Measurements from ENCODE around the gene CCDC167.

The CCDC167 gene

DNA sequence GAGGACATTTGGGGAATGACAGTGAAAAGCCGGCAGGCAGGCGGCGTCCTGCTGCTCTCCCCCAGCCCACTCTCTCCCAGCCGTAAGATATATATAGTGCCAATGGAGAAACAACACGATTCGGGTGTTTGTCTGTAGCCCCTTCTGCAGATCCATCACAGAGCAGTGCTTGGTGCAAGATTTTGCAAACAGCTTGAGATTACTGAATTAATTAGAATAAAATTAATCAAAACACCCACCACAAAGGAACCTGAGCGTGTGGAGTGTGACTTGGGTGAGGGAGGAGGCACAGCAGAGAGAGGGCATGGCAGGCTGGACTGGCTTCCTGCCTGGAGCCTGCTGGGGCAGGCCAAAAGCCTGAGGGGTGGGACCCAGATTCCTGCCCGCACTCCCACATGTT is 28.8 kb upstream of the CCDC167 start:
- TF ChIP-seq, protein P1, sequence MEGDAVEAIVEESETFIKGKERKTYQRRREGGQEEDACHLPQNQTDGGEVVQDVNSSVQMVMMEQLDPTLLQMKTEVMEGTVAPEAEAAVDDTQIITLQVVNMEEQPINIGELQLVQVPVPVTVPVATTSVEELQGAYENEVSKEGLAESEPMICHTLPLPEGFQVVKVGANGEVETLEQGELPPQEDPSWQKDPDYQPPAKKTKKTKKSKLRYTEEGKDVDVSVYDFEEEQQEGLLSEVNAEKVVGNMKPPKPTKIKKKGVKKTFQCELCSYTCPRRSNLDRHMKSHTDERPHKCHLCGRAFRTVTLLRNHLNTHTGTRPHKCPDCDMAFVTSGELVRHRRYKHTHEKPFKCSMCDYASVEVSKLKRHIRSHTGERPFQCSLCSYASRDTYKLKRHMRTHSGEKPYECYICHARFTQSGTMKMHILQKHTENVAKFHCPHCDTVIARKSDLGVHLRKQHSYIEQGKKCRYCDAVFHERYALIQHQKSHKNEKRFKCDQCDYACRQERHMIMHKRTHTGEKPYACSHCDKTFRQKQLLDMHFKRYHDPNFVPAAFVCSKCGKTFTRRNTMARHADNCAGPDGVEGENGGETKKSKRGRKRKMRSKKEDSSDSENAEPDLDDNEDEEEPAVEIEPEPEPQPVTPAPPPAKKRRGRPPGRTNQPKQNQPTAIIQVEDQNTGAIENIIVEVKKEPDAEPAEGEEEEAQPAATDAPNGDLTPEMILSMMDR (IDR thresholded peaks at IDR 0.05) = no peak

DNA sequence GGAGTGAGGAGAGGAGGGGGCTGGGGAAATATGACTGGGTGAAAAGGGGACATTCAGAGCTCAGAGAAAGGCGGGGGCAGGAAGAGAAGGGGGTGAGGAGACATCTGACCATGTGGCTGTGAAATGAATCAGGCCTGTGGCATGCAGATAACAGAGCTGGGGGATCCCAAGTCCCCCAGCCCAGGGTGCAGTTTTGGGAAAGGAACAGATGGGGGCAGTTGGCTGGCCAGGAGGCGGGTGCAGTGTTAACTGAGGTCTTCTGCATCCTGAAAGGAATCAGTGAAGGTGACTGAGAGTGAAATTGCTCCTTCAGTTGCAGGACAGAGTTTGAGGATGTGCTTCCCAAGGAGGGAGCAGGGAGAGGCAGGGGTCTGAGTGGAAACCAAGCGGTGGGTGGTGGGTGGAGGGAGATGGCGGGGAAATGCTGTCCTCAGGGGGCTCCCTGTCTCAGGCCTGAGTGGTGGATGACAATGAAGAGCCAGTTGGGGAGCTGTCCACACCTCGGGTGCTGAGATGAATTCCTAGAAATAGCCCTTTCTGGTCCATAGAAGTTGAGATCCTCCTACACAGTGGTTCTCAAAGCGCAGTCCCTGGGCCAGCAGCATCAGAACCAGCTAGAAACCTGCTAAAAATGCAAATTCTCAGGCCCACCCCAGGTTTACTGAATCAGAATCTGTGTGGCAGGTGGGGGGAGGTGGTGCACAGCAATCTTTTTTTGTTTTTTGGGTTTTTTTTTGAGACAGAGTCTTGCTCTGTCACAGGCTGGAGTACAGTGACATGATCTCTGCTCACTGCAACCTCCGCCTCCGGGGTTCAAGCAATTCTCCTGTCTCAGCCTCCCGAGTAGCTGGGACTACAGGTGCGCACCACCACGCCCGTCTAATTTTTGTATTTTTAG is 26.0 kb upstream of the CCDC167 start:
- TF ChIP-seq, protein P1 (IDR thresholded peaks at IDR 0.05) = no peak

DNA sequence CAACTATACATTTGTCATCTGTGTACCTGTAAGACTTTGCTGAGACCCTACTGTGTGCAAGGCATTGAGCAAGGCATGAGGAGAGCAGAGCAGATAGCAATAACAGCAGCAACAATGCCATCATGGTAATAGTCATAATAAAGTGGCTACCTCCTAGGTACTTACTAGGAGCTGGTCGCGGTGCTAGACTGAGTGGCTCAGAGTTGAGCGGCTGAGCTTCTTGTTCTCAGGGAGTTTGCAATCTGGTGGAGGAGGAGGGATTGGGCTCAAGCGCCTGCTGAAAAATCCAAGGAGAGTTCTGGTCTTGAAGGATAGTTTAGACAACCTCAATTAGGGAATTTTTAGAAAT is 25.3 kb upstream of the CCDC167 start:
- TF ChIP-seq, protein P1 (IDR thresholded peaks at IDR 0.05) = no peak

DNA sequence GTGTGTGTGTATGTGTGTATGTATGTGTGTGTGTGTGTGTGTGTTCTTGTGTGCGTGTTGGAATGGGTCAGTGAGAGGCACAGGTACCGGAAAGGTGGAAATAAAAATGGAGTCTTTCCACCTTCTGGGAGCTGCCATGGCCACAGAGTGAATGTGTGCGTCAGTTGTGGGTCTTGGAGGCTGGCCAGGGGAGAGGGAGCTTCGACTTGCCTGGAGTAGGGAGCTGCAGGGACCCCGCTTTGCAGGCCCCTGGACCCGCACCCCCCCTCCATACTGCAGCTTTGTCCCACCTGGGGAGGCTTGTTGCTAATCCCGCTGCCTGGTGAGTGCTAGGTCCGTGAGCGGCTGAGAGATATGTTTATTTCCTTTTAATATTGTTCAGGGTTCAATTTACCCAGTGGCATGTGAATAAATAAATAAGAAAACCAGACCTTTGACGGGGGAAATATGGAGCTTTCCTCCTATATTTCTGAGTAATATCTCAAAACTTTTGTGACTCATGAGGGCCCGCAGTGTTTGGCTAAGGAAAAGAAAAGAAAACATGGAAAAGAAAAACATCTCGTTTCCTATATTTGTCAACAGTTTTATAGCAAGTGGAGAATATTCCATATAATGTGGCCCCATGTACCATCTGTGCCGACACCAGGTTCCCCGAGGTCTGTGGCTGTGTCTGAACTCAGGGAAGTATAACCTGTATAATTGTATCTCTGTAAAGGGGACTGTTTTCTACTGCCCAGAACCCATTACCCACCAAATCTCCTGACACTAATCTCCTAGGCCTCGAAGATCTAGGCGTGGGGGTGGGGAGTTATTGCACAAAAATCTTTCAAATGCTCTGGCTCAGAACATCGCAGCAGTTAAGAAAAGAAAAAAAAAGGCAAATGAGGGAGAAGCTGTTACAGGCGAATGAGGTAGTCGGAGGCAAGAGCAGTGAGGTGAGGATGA is 24.6 kb upstream of the CCDC167 start:
- TF ChIP-seq, protein P1 (IDR thresholded peaks at IDR 0.05) = no peak

DNA sequence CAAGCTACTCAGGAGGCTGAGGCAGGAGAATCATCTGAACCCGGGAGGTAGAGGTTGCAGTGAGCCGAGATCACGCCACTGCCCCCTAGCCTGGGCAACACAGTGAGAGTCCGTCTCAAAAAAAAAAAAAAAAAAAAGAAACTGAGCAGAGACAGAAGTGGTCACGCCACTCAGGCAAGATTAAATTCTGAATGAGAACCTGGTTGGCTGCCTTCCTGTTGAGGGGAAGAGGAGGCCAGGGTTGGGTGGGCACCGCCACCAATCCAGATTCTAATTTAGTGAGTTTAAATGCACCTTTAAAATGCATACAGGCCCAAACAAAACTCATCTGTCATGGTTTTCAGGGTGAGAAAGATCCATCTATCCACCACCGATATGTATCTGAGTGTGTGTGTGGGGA is 23.7 kb upstream of the CCDC167 start:
- TF ChIP-seq, protein P1 (IDR thresholded peaks at IDR 0.05) = no peak

DNA sequence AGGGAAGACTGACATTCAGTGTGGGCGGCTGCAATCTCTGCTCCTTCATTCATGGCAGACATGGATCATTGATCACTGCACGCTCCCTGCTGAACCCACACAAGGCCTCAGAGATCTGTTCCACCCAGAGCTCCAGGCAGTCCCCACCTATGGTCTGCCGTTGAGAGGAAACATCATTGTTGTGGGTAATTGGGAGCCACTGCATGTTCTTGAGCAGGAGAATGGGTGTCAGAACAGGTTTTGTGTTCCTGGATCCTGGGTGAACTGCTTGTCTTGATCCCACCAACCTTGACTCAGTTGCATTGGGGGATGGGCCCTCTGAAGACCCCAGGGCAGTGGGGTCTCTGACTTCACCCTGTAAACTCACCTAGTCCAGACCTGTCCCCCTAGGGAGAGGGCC is 23.1 kb upstream of the CCDC167 start:
- TF ChIP-seq, protein P1 (IDR thresholded peaks at IDR 0.05) = no peak

DNA sequence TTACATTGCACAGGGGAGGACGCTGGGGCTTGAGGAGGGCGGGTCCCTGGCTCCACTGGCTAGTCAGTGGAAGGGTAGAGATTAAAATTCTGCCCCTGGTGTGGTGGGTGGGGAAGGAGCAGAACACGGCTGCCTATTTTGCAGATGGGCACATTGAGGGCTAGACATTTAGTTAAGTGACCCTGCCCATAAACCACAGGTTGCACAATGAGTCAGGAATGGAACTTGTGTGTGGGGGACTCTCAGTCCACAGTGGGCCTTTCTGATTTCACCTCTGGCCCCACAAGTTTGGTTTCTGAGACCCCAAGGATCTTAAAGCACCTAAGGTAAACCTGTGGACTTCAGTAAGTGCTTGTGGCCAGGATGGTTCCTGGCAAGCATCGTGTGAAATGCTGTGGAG is 22.0 kb upstream of the CCDC167 start:
- TF ChIP-seq, protein P1 (IDR thresholded peaks at IDR 0.05) = no peak
